ENCODE data around the gene ASRGL1.

- TF ChIP-seq CTCF (IDR thresholded peaks at IDR 0.05) = no peak
- TF ChIP-seq POLR2A (IDR thresholded peaks at IDR 0.05) = no peak
Measured at GRCh38 chr11:62427630-62428233, 90.5 kb downstream of the ASRGL1 start.

Measured in uterus (tissue), 2 donors.